H1 (cell line): Measurements from ENCODE around the gene GALNTL6. TPM values are rescaled to one million over a fixed set of nuclear protein-coding genes. Genes with fewer than 3 reads are reported as not detected.

Experiments used
- CHD1 ChIP-seq: IDR thresholded peaks from 2 replicates; pipeline ENCODE4 v1.6.1; 2012; ENCODE audit warnings: low read depth, low read length, improper control_type of control experiment
- E2F6 ChIP-seq: IDR thresholded peaks from 2 replicates; pipeline ENCODE4 v1.6.1; 2012; ENCODE audit warnings: inconsistent platforms
- JUND ChIP-seq: IDR thresholded peaks from 2 replicates; pipeline ENCODE4 v1.6.1; 2011; ENCODE audit warnings: mild to moderate bottlenecking, improper control_type of control experiment, low read length
- KDM4A ChIP-seq: IDR thresholded peaks from one replicate; pipeline ENCODE4 v1.7.1; 2012; ENCODE audit warnings: low read depth, mild to moderate bottlenecking, moderate library complexity, low read length, inconsistent platforms; ENCODE audit not compliant: severe bottlenecking
- polyA plus RNA-seq, 7 experiments: library from polyadenylated mRNA; depleted of rRNA in 3 of 7; stranded (reverse) in 5 of 7; unstranded in 2 of 7; fragments of >200 nt in 5 of 7; fragments of 200-250 nt in 2 of 7; gene quantifications; 1 replicate in 5 of 7; 2 replicates in 1 of 7; 4 replicates in 1 of 7; pipeline versions ENCODE4 v1.2.1 to v1.2.3, GENCODE V29; 2011 to 2013; ENCODE audit warnings: missing spikeins in 2 of 7, mixed read lengths in 2 of 7
- total RNA-seq: library from RNA; stranded (reverse); fragmentation: NEBNext Ultra II Directional; extraction: Animal tissue kit (Norgen Biotek cat#: 25700); gene quantifications from 2 replicates; pipeline ENCODE4 v1.2.1, GENCODE V29; 2021

The GALNTL6 gene
- total and polyA plus RNA-seq, 2 of the 8 experiments (the other 6 are each of a cell fraction or from before 2014, with no cell fraction given): 0.03 to 0.32 TPM

- TF ChIP-seq KDM4A: no peak
- no peak for TF ChIP-seq JUND
- no peak for TF ChIP-seq CHD1
- TF ChIP-seq E2F6: no peak
These were observed 908.5 kb downstream of the GALNTL6 start (continued) for GRCh38 chr4:172721659-172722058.
